ENCODE results near the gene ZC3H15.

ZC3H15 gene

DNA sequence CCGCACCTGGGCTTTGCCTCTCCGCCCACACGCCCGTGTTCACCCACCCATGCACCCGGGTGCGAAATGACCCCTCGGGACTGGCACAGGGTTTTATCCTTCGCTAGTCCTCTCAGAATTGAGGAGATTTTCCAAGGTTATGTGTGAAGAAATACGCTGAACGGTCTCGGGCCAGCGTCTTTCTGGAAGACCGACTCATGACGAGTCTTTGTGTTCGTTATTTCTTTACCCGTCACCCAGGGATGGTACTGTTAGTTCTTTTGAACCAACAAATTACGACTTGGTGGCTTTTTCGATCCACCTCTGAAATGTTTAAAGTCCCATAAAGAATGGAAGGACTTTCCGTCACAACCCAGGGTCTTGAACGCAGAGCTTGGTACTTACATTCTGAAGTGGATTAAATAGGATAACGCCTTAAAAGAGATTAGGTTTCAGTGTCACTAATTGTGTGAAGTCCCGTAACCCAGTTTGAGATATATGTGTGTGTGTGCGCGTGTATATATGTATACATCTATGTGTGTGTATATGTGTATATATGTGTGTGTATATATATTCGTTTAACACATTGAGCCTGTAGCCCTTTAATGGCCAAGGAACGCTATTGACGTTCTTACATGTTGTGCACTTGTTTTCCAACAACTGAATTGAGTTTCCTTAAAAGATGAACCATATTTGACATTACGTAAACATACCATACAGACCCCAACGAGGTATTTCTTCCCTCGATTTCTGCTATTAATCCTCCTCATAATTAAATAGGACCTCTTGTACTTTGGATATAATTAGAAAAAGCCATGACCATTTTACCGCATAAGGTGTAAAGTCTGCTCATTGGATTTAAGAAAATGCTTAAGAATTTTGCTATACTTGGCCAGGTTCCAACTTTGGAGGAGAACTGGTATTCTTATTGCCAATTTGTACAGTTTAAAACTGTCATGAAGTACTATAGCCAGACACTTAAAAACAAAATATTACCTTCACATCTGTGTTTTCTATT is 889 bp downstream of the ZC3H15 start:
- Histone ChIP-seq H3K14ac (ENCODE audit: low read length in 2 of 2) (peak overlapping the region in 1 of 2 experiments; percentile 73), H2AFZ (ENCODE audit: low read depth, low read length) (peak overlapping the region; percentile 15), H3K27me3 (ENCODE audit: control insufficient read depth in 1 of 2, insufficient read depth in 1 of 2, low read length in 2 of 2) (no peaks in the 10 kb centered on the region), H3K36me3 (ENCODE audit: control insufficient read depth in 1 of 2, insufficient read depth in 2 of 2, low read depth in 1 of 2, low read length in 2 of 2) (no peaks in the 10 kb centered on the region), H3K4ac (ENCODE audit: low read depth in 1 of 2, low read length in 2 of 2) (peak overlapping the region in 1 of 2 experiments; percentile 68), H3K27ac (ENCODE audit: low read length, poor library complexity, severe bottlenecking) (peak overlapping the region; percentile 95), H4K8ac (ENCODE audit: low read length) (peak overlapping the region; percentile 85), H3K4me3 (ENCODE audit: insufficient read depth in 1 of 2, low read depth in 1 of 2, low read length in 2 of 2) (peak overlapping the region; percentile 76 to 99), H2BK120ac (ENCODE audit: low read depth, low read length) (peak overlapping the region; percentile 42), H2BK5ac (ENCODE audit: low read depth, low read length, poor library complexity, severe bottlenecking) (no peak overlapping the region), H2AK5ac (ENCODE audit: low read length, severe bottlenecking) (no peak overlapping the region), H3K79me1 (replicated peaks; ENCODE audit: low read length, poor library complexity, severe bottlenecking) (no peaks in the 10 kb centered on the region), H2BK12ac (ENCODE audit: low read length in 2 of 2) (peak overlapping the region in 1 of 2 experiments; percentile 28), H3K18ac (ENCODE audit: low read depth in 1 of 2, low read length in 2 of 2) (peak overlapping the region; percentile 74 to 94), H3K23ac (ENCODE audit: low read length in 2 of 2) (no peak overlapping the region), H3K9ac (ENCODE audit: low read length) (peak overlapping the region; percentile 99), H3K4me2 (ENCODE audit: low read length, poor library complexity, severe bottlenecking) (peak overlapping the region; percentile 55), H3K9me3 (ENCODE audit: control insufficient read depth, low read length) (no peaks in the 10 kb centered on the region), H4K91ac (ENCODE audit: low read length) (no peak overlapping the region), H3K4me1 (ENCODE audit: control insufficient read depth, insufficient read depth, low read depth, low read length) (no peaks in the 10 kb centered on the region), H2BK15ac (ENCODE audit: low read depth, poor library complexity, severe bottlenecking) (no peak overlapping the region)
- WGBS = 3% methylated on average over 28 of the region's 31 CpGs
- DNase-seq = no peak

DNA sequence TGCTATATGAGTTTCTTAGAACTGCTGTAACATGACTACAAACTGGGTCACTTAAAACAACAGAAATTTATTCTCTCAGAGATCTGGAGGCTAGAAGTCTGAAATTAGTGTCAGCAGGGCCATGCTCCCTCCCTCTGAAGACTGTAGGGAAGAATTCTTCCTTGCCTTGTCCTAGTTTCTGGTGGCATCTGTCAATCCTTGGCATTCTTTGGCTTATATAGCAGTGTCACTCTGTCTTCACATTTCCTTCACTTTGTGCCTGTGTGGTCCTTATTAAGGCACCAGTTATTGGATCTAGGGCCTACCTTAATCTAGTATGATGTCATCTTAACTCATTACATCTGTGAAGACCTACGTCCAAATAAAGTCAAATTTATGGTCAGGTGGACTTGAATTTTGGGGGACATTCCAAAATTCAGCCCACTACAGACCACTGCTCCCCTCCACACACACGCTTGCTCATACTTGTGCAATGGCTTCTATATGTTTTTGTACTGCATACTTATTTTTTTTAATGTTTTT is 7.6 kb downstream of the ZC3H15 start:
- Histone ChIP-seq H3K27me3 (ENCODE audit: control insufficient read depth in 1 of 2, insufficient read depth in 1 of 2, low read length in 2 of 2) (no peaks in the 10 kb centered on the region), H4K91ac (ENCODE audit: low read length) (no peak overlapping the region), H3K4me1 (ENCODE audit: control insufficient read depth, insufficient read depth, low read depth, low read length) (peaks cover 3% of the 10 kb centered on the region), H2BK15ac (ENCODE audit: low read depth, poor library complexity, severe bottlenecking) (no peak overlapping the region), H3K36me3 (ENCODE audit: control insufficient read depth in 1 of 2, insufficient read depth in 2 of 2, low read depth in 1 of 2, low read length in 2 of 2) (peaks cover 8 to 32% of the 10 kb centered on the region in 2 experiments), H2BK120ac (ENCODE audit: low read depth, low read length) (no peak overlapping the region), H3K79me1 (replicated peaks; ENCODE audit: low read length, poor library complexity, severe bottlenecking) (peaks cover 4% of the 10 kb centered on the region), H3K23ac (ENCODE audit: low read length in 2 of 2) (no peak overlapping the region), H3K18ac (ENCODE audit: low read depth in 1 of 2, low read length in 2 of 2) (no peak overlapping the region), H3K4me2 (ENCODE audit: low read length, poor library complexity, severe bottlenecking) (no peak overlapping the region), H3K4me3 (ENCODE audit: insufficient read depth in 1 of 2, low read depth in 1 of 2, low read length in 2 of 2) (no peak overlapping the region), H3K9me3 (ENCODE audit: control insufficient read depth, low read length) (no peaks in the 10 kb centered on the region), H3K27ac (ENCODE audit: low read length, poor library complexity, severe bottlenecking) (no peak overlapping the region), H2BK12ac (ENCODE audit: low read length in 2 of 2) (no peak overlapping the region), H2AK5ac (ENCODE audit: low read length, severe bottlenecking) (no peak overlapping the region), H3K4ac (ENCODE audit: low read depth in 1 of 2, low read length in 2 of 2) (no peak overlapping the region), H4K8ac (ENCODE audit: low read length) (no peak overlapping the region), H2AFZ (ENCODE audit: low read depth, low read length) (no peak overlapping the region), H3K14ac (ENCODE audit: low read length in 2 of 2) (no peak overlapping the region), H2BK5ac (ENCODE audit: low read depth, low read length, poor library complexity, severe bottlenecking) (no peak overlapping the region), H3K9ac (ENCODE audit: low read length) (no peak overlapping the region)
- 88% methylated on average over 1 of the region's 2 CpGs for whole genome bisulfite sequencing
- DNase-seq = no peak

DNA sequence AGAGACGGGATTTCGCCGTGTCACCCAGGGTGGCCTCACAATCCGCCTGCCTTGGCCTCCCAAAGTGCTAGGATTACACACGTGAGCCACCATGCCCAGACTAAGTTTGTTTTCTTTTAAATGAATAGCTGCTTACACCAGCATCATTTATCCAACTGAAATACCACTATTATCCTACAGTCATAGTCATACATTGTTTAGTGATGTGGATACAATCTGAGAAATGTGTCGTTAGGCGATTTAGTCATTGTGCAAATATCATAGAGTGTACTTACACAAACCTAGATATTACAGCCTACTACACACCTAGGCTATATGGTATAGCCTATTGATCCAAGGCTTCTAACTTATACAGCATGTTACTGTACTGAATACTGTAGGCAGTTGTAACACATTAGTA is 10.3 kb downstream of the ZC3H15 start:
- Histone ChIP-seq H3K14ac (ENCODE audit: low read length in 2 of 2) (no peak overlapping the region), H3K4ac (ENCODE audit: low read depth in 1 of 2, low read length in 2 of 2) (no peak overlapping the region), H2AFZ (ENCODE audit: low read depth, low read length) (no peak overlapping the region), H2BK15ac (ENCODE audit: low read depth, poor library complexity, severe bottlenecking) (no peak overlapping the region), H3K9ac (ENCODE audit: low read length) (no peak overlapping the region), H3K36me3 (ENCODE audit: control insufficient read depth in 1 of 2, insufficient read depth in 2 of 2, low read depth in 1 of 2, low read length in 2 of 2) (peaks cover 12 to 59% of the 10 kb centered on the region in 2 experiments), H4K91ac (ENCODE audit: low read length) (no peak overlapping the region), H3K27me3 (ENCODE audit: control insufficient read depth in 1 of 2, insufficient read depth in 1 of 2, low read length in 2 of 2) (no peaks in the 10 kb centered on the region), H2BK120ac (ENCODE audit: low read depth, low read length) (no peak overlapping the region), H2BK12ac (ENCODE audit: low read length in 2 of 2) (no peak overlapping the region), H3K23ac (ENCODE audit: low read length in 2 of 2) (no peak overlapping the region), H3K27ac (ENCODE audit: low read length, poor library complexity, severe bottlenecking) (no peak overlapping the region), H2AK5ac (ENCODE audit: low read length, severe bottlenecking) (no peak overlapping the region), H3K4me1 (ENCODE audit: control insufficient read depth, insufficient read depth, low read depth, low read length) (peaks cover 3% of the 10 kb centered on the region), H4K8ac (ENCODE audit: low read length) (no peak overlapping the region), H3K4me2 (ENCODE audit: low read length, poor library complexity, severe bottlenecking) (no peak overlapping the region), H3K79me1 (replicated peaks; ENCODE audit: low read length, poor library complexity, severe bottlenecking) (peaks cover 4% of the 10 kb centered on the region), H3K18ac (ENCODE audit: low read depth in 1 of 2, low read length in 2 of 2) (no peak overlapping the region), H2BK5ac (ENCODE audit: low read depth, low read length, poor library complexity, severe bottlenecking) (no peak overlapping the region), H3K4me3 (ENCODE audit: insufficient read depth in 1 of 2, low read depth in 1 of 2, low read length in 2 of 2) (no peak overlapping the region), H3K9me3 (ENCODE audit: control insufficient read depth, low read length) (no peaks in the 10 kb centered on the region)
- no peak for DNase-seq
- 97% methylated on average over 5 of the region's 7 CpGs for WGBS

DNA sequence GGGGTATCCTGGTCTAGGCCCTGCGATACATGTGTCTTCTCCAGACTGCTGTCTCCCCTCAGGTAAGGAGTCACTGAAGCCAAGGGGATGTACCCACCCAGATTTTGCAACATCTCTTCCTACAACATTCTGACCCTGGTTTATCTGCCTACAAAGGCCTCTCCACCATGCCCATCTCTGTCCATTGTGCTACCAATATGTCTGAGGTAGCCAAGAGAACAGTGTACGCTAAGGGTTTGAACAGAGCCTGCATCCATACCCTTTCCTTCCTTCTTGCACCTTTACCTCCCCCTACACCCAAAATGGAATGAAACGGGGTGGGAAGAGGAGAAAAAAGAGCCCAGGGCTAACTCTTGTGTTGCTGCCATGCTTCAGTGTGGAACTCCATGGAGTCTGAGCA is 11.9 kb downstream of the ZC3H15 start:
- no peaks in the 10 kb centered on the region for H3K9me3 ChIP-seq (ENCODE audit: control insufficient read depth, low read length)

More for the DNA sequence above, 11.9 kb downstream of the ZC3H15 start:
- H3K14ac ChIP-seq (ENCODE audit: low read length in 2 of 2) = no peak overlapping the region
- H2BK120ac ChIP-seq (ENCODE audit: low read depth, low read length) = no peak overlapping the region
- DNase-seq = no peak
- H3K4me3 ChIP-seq (ENCODE audit: insufficient read depth in 1 of 2, low read depth in 1 of 2, low read length in 2 of 2) = no peak overlapping the region
- no peak overlapping the region for H3K27ac ChIP-seq (ENCODE audit: low read length, poor library complexity, severe bottlenecking)
- no peak overlapping the region for H4K91ac ChIP-seq (ENCODE audit: low read length)
- H3K27me3 ChIP-seq (ENCODE audit: control insufficient read depth in 1 of 2, insufficient read depth in 1 of 2, low read length in 2 of 2) = no peaks in the 10 kb centered on the region
- peak overlapping the region; percentile 5 for H4K8ac ChIP-seq (ENCODE audit: low read length)
- H2AK5ac ChIP-seq (ENCODE audit: low read length, severe bottlenecking) = no peak overlapping the region
- no peak overlapping the region for H2AFZ ChIP-seq (ENCODE audit: low read depth, low read length)
- H3K4ac ChIP-seq (ENCODE audit: low read depth in 1 of 2, low read length in 2 of 2) = no peak overlapping the region
- H3K23ac ChIP-seq (ENCODE audit: low read length in 2 of 2) = no peak overlapping the region
- no peak overlapping the region for H2BK5ac ChIP-seq (ENCODE audit: low read depth, low read length, poor library complexity, severe bottlenecking)
- H3K36me3 ChIP-seq (ENCODE audit: control insufficient read depth in 1 of 2, insufficient read depth in 2 of 2, low read depth in 1 of 2, low read length in 2 of 2) = peaks cover 12 to 70% of the 10 kb centered on the region in 2 experiments
- WGBS = 98% methylated on average over 2 of the region's 3 CpGs
- H3K79me1 ChIP-seq (replicated peaks; ENCODE audit: low read length, poor library complexity, severe bottlenecking) = peaks cover 4% of the 10 kb centered on the region
- peaks cover 3% of the 10 kb centered on the region for H3K4me1 ChIP-seq (ENCODE audit: control insufficient read depth, insufficient read depth, low read depth, low read length)
- H3K18ac ChIP-seq (ENCODE audit: low read depth in 1 of 2, low read length in 2 of 2) = no peak overlapping the region
- no peak overlapping the region for H2BK12ac ChIP-seq (ENCODE audit: low read length in 2 of 2)
- no peak overlapping the region for H2BK15ac ChIP-seq (ENCODE audit: low read depth, poor library complexity, severe bottlenecking)
- no peak overlapping the region for H3K9ac ChIP-seq (ENCODE audit: low read length)
- no peak overlapping the region for H3K4me2 ChIP-seq (ENCODE audit: low read length, poor library complexity, severe bottlenecking)
